AML-193 (cell line): ENCODE measurements around the gene ATAD3B.
"Not testable (repeated sequence)": the region's sequence is repeated elsewhere in the genome, so short reads cannot be mapped to it uniquely, and the experiment has no call there.

ENCODE experiments used
- DNase-seq, 2 experiments: peaks; one replicate each; lab custom pipeline; 2025; lab: John Stamatoyannopoulos, UW

Gene ATAD3B

GRCh38 chr1:1450616-1451015 is 20.9 kb upstream of the ATAD3B start:
- not testable (repeated sequence) for DNase-seq

GRCh38 chr1:1451696-1452364 is 19.7 kb upstream of the ATAD3B start:
- no peak for DNase-seq

- DNase-seq: not testable (repeated sequence)
These were observed 19.2 kb upstream of the ATAD3B start for GRCh38 chr1:1452365-1452739.

GRCh38 chr1:1452882-1453281 is 18.7 kb upstream of the ATAD3B start:
- no peak for DNase-seq

GRCh38 chr1:1454286-1455056 is 17.1 kb upstream of the ATAD3B start:
- DNase-seq: not testable (repeated sequence)

- DNase-seq: no peak
These were observed 16.1 kb upstream of the ATAD3B start for GRCh38 chr1:1455366-1455884.

GRCh38 chr1:1455934-1456333 is 15.6 kb upstream of the ATAD3B start:
- not testable (repeated sequence) for DNase-seq

GRCh38 chr1:1456683-1457255 is 14.8 kb upstream of the ATAD3B start:
- DNase-seq: not testable (repeated sequence)

- not testable (repeated sequence) for DNase-seq
These were observed 12.4 kb upstream of the ATAD3B start for GRCh38 chr1:1459156-1459555.

- not testable (repeated sequence) for DNase-seq
These were observed 11.9 kb upstream of the ATAD3B start for GRCh38 chr1:1459711-1460110.

GRCh38 chr1:1460540-1461130 is 10.9 kb upstream of the ATAD3B start:
- no peak for DNase-seq

- no peak for DNase-seq
These were observed 9.7 kb upstream of the ATAD3B start for GRCh38 chr1:1461721-1462317.

- DNase-seq: no peak
These were observed 9.1 kb upstream of the ATAD3B start for GRCh38 chr1:1462318-1462966.

- DNase-seq: no peak
These were observed 8.3 kb upstream of the ATAD3B start for GRCh38 chr1:1463312-1463711.

GRCh38 chr1:1468196-1468985 is 3.2 kb upstream of the ATAD3B start:
- not testable (repeated sequence) for DNase-seq

GRCh38 chr1:1470626-1471388 is 758 bp upstream of the ATAD3B start:
- DNase-seq: peak in 1 of 2 experiments; percentile 38

- not testable (repeated sequence) for DNase-seq
These were observed 700 bp downstream of the ATAD3B start for GRCh38 chr1:1472053-1472876.

GRCh38 chr1:1476011-1476410 is 4.4 kb downstream of the ATAD3B start:
- DNase-seq: not testable (repeated sequence)

- no peak for DNase-seq
These were observed 5.6 kb downstream of the ATAD3B start for GRCh38 chr1:1477206-1477605.
